ENCODE results near the gene UNC119B. TPM values are rescaled to one million over a fixed set of nuclear protein-coding genes. Genes with fewer than 3 reads are reported as not detected.

UNC119B gene
- total RNA-seq, 6 donors from 2014 or later = 18.8 to 28.7 (median 22.8) TPM

DNA sequence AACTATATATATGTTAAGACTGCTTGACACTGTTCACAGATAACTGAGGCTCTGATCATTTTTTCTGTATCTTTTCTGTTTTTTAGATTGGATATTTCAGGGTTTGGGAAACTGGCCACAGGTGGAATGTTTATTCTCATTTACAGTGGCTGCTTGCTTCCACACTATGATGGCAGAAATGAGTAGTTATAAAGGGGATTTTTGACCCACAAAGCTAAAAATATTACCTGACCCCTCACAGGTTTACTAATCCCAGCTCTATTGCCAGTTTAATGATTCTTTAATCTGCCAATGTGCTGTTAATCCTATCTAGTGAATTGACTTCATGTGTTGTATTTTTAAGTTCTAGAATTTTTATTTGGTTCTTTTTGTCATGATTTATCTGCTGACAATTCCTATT, 45.0 kb downstream of the UNC119B start:
- ATAC-seq (ENCODE audit: low FRiP score in 2 of 2) = no peak
- Histone ChIP-seq H3K4me1 (no peaks in the 10 kb centered on the region), H3K27me3 (no peaks in the 10 kb centered on the region), H3K4me3 (no peak overlapping the region), H3K9me3 (no peaks in the 10 kb centered on the region), H3K36me3 (peaks cover 0 to 3% (median 0%) of the 10 kb centered on the region in 4 donors), H3K27ac (no peak overlapping the region)
- no peak for DNase-seq
- TF ChIP-seq EP300 (IDR thresholded peaks at IDR 0.05) (no peak), POLR2AphosphoS5 (IDR thresholded peaks at IDR 0.05) (no peak), POLR2A (IDR thresholded peaks at IDR 0.05) (no peak)
- TF ChIP-seq, protein P1, sequence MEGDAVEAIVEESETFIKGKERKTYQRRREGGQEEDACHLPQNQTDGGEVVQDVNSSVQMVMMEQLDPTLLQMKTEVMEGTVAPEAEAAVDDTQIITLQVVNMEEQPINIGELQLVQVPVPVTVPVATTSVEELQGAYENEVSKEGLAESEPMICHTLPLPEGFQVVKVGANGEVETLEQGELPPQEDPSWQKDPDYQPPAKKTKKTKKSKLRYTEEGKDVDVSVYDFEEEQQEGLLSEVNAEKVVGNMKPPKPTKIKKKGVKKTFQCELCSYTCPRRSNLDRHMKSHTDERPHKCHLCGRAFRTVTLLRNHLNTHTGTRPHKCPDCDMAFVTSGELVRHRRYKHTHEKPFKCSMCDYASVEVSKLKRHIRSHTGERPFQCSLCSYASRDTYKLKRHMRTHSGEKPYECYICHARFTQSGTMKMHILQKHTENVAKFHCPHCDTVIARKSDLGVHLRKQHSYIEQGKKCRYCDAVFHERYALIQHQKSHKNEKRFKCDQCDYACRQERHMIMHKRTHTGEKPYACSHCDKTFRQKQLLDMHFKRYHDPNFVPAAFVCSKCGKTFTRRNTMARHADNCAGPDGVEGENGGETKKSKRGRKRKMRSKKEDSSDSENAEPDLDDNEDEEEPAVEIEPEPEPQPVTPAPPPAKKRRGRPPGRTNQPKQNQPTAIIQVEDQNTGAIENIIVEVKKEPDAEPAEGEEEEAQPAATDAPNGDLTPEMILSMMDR (IDR thresholded peaks at IDR 0.05) = no peak

DNA sequence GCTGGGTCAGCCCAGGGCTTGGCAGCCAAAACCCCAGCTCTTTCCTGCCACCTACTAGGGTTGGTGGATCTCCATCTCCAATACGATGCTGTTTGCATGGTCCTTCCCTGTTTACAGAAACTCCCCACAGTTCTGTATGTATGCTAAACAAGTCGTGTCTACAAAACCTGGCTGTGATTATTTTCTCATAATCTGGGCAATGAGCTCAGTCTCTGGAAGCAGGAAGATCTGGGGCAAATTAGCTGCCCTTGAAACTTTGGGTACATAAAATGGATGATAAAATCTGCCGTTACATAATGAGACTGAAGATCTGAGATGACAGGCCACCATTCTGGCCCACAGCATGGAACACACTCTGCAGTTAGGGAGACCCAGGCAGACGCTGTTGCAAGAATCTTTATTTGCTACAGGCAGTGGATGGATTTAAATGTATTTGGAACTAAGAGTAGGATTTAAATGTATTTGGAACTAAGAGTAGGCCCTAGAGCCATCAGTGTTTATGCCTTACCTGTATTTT, 47.0 kb downstream of the UNC119B start:
- H3K4me3 ChIP-seq = no peak overlapping the region
- H3K27me3 ChIP-seq = no peaks in the 10 kb centered on the region
- ATAC-seq (ENCODE audit: low FRiP score in 2 of 2) = no peak
- no peaks in the 10 kb centered on the region for H3K9me3 ChIP-seq
- WGBS, 2 donors = 83 to 92% methylated on average over 4 of the region's 4 CpGs
- no peak for DNase-seq
- no peak overlapping the region for H3K27ac ChIP-seq
- no peak for TF ChIP-seq POLR2A (IDR thresholded peaks at IDR 0.05)
- TF ChIP-seq, protein P1 (IDR thresholded peaks at IDR 0.05) = no peak
- TF ChIP-seq EP300 (IDR thresholded peaks at IDR 0.05) = no peak
- TF ChIP-seq POLR2AphosphoS5 (IDR thresholded peaks at IDR 0.05) = no peak
- H3K4me1 ChIP-seq = peaks cover 0 to 12% (median 4%) of the 10 kb centered on the region in 4 donors
- H3K36me3 ChIP-seq = peaks cover 0 to 21% (median 8%) of the 10 kb centered on the region in 4 donors

DNA sequence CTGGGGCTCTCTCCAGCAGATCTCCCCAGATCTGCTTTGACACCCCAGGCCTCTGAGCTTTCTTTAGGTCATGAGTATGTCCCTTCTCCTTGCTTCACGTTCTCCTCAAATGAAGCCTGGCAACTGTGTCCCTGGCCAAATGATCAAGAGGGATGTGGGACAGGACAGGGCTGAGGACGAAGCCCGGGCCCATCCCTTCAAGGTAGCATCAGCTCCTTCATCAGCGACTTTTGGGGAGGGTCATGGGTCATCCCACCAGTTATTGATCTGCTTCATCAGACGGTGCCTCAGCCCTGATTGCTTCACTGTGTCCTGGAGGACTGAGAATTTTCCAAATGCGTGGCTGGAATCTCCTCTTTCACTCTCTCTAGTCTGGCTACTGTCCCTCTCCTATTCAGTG, 47.7 kb downstream of the UNC119B start:
- no peaks in the 10 kb centered on the region for H3K27me3 ChIP-seq
- no peak for ATAC-seq (ENCODE audit: low FRiP score in 2 of 2)
- TF ChIP-seq, protein P1 (IDR thresholded peaks at IDR 0.05) = no peak
- TF ChIP-seq EP300 (IDR thresholded peaks at IDR 0.05) = no peak
- TF ChIP-seq POLR2A (IDR thresholded peaks at IDR 0.05) = no peak
- no peak for TF ChIP-seq POLR2AphosphoS5 (IDR thresholded peaks at IDR 0.05)
- no peaks in the 10 kb centered on the region for H3K9me3 ChIP-seq
- no peak for DNase-seq
- H3K36me3 ChIP-seq = peaks cover 0 to 26% (median 11%) of the 10 kb centered on the region in 4 donors
- no peak overlapping the region for H3K4me3 ChIP-seq
- peaks cover 0 to 12% (median 4%) of the 10 kb centered on the region in 4 donors for H3K4me1 ChIP-seq
- 94% methylated on average over 6 of the region's 6 CpGs for WGBS, 2 donors
- H3K27ac ChIP-seq = no peak overlapping the region

DNA sequence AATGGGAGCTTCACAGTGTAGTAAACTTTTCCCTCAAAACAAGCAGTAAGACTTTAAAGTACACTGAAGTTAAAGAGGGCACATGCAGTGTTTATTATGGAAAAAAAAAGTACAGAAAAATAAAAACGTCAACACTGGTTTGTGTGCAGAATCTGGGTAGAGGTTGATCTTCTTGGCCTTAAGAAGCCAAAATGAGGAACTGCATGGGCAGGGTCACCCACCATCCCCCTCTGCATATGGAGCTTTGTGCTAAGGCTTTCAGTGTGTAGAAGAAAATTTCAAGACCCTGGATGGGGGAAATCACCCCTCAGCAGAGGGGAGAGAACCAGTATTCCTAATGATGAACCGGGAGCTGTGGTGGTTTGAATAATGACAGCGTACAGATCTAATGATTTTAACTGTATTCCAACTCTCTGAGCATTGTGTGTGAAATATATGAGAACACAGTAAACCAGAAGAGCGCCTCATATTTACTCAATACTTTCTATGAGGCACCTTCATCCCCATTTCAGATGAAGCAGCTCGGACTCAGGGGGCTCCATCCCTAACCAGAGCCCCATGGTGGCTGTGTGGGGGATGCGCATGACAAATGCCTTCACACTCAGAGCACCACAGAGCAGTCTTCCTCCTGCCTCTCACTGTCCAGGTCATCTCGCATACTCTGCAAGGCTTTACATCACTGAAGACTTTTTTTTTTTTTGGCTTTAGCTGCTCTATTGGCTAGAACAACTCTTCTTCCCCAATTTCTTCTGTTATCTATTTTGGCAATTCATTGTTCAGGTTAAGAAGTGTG, 48.7 kb downstream of the UNC119B start:
- 88 to 89% methylated on average over 7 of the region's 7 CpGs for WGBS, 2 donors
- ATAC-seq (ENCODE audit: low FRiP score in 2 of 2) = no peak
- TF ChIP-seq POLR2A (IDR thresholded peaks at IDR 0.05) (no peak), POLR2AphosphoS5 (IDR thresholded peaks at IDR 0.05) (no peak), EP300 (IDR thresholded peaks at IDR 0.05) (no peak)
- TF ChIP-seq, protein P1 (IDR thresholded peaks at IDR 0.05) = no peak

More for the DNA sequence above, 48.7 kb downstream of the UNC119B start:
- Histone ChIP-seq H3K4me3 (no peak overlapping the region), H3K9me3 (no peaks in the 10 kb centered on the region), H3K27ac (no peak overlapping the region), H3K36me3 (peaks cover 0 to 33% (median 15%) of the 10 kb centered on the region in 4 donors), H3K27me3 (no peaks in the 10 kb centered on the region), H3K4me1 (peaks cover 0 to 12% (median 4%) of the 10 kb centered on the region in 4 donors)
- no peak for DNase-seq

All from upper lobe of left lung (tissue), 6 donors.